Daoy (cell line): ENCODE data around the gene IER5L. TPM values are rescaled to one million over a fixed set of nuclear protein-coding genes. Genes with fewer than 3 reads are reported as not detected.
"Not testable (repeated sequence)": the region's sequence is repeated elsewhere in the genome, so short reads cannot be mapped to it uniquely, and the experiment has no call there.

Source experiments
- DNase-seq: peaks from one replicate; pipeline ENCODE4 v3.0.0-alpha.2; 2015; ENCODE audit warnings: low read depth
- total RNA-seq: library from RNA; depleted of rRNA; stranded (reverse); fragments of >200 nt; shearing (Covaris generic); gene quantifications from 2 replicates; pipeline ENCODE4 v1.2.3, GENCODE V29; 2014

IER5L gene
- total RNA-seq, 1 experiment from 2014 or later, result not detected

DNA sequence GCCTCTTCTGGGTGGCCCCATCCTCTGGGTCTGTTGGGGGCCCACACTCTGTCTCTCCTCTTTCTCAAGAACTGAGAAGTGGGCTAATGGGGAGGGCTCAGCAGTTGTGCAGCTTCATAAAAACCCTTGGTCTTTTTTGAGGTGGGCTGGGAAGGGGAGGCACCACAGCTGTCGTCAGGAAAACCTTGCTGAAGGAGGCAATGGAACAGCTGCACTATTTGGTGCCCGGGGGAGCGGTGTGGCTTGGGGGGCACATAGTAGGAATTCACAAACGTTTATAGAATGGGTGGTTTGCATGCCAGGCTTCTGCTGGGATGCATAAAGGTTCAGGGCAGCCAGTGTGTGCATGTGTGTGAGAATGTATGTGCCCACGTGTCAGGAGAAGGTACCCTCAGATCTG lies 3.2 kb upstream of the IER5L start:
- DNase-seq, result no peak

GRCh38 chr9:129178568-129179382 lies 714 bp upstream of the IER5L start:
- DNase-seq, result no peak

GRCh38 chr9:129177443-129177790 lies 644 bp downstream of the IER5L start:
- no peak for DNase-seq

DNA sequence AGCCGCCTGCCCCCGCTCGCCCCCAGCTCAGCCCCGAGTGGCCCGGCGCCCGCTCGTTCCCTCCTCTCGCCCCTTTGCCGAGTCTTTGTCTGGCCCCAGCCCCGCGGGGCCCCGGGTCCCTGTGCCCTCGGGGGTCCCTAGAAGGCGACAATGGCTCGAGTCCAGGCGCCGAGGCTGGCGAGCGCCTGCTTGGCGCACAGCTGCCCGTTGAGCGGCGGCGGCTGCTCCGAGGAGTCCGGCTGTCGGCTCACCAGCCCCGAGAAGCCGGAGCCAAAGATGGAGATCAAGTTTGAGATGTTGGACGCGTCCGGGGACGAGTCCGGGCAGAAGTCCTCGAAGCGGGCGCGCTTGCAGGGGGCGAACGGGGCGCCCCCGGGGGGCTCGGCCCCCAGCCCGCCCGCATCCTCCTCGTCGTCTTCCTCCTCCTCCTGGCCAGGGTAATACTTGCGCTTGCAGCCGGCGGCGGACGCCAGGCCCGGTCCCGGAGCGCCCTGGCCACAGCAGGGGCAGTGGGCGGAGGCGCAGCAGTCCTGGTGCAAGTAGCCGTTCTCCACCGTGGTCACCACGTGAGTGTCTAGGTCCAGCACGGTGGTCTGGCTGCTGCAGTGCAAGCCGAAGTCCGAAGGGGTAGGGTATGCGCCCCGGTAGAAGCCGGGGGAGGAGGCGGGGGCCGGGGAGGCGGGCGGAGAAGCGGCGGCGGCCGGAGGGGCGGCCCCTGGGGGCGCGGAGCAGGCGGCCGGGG lies 1.2 kb downstream of the IER5L start:
- no peak for DNase-seq

DNA sequence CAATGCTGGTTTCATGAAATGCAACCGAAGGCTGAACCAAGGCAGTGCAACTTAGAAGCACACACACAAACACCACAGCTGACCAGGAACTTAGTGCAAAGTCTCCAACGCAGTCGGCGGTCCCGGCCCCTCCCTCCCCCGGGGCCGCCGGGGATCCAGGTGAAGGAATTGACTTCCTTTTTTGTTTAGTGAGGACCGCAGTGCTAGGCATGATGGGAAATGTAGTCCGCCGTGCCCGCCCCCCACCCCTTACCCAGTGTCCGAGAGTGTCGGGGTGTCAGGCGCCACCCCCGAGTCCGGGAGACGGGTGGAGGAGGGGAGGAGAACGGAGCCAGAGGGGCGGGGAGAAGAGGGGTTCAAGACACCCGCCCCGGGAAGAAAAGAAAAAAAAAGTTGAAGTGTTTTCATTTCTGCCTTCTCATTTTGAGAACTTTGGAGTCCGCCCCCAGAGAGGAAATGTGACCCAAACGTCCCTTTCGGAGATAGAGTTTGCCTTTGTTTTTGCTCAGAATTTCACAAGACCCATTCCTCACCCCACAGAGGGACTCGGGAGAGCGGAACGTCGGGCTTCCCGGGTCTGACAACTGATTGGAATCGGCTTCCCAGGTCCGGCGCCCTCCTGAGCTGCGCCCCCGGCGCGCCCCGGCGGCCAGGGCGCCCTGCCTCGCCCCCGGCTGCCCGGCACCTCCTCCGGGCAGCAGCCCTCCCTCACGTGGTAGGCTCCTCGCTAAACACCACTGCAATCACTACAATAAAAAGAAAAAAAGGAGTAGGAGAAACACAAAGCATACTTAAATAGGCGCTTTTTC lies 2.0 kb downstream of the IER5L start:
- DNase-seq, result no peak

- DNase-seq, result no peak
These were observed 2.6 kb downstream of the IER5L start for GRCh38 chr9:129175515-129175824.

DNA sequence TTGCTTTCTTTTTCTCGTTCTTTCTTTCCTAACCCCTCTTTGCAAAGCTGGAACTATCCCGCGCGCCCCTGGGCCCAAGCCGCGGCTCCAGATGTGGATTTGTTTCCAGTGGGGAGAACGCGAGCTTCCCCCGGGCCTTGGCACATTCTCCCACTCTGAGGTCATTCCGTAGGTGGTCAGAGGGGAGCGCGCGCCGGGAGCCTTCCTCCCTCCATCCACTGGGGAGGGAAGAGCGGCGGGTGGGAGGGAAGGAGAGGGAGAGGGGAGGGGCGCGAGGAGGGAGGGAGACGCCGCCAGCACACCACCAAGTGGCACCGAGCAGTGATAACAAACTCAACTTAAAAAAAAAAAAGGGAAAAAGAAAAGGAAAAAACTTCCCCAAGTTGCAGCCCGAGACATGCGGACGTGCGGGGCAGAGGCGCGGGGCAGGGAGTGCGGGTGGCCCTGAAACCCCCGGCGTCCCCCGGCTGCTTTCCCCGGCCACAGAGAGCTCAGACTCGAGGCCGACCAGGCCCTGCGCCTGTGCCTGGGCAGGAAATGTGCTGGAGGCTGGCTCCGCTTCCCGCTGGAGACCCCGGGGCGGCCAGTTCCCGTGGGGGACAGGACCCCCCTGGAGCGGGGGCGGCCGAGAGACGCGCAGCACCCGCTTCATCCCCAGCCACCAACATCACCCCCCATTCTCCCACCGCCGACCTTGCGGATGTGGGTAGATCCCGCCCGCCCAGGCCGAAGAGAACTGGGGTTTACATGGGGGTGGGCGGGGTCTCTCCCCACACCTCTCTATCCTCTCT lies 3.1 kb downstream of the IER5L start:
- no peak for DNase-seq

GRCh38 chr9:129174102-129174723 lies 3.8 kb downstream of the IER5L start:
- DNase-seq, result no peak

GRCh38 chr9:129173296-129174101 lies 4.6 kb downstream of the IER5L start:
- no peak for DNase-seq

GRCh38 chr9:129172816-129173215 lies 5.2 kb downstream of the IER5L start:
- no peak for DNase-seq

GRCh38 chr9:129171993-129172751 lies 5.9 kb downstream of the IER5L start:
- no peak for DNase-seq

GRCh38 chr9:129170229-129170628 lies 7.8 kb downstream of the IER5L start:
- DNase-seq, result no peak

GRCh38 chr9:129166623-129167557 lies 11.2 kb downstream of the IER5L start:
- DNase-seq, result no peak

DNA sequence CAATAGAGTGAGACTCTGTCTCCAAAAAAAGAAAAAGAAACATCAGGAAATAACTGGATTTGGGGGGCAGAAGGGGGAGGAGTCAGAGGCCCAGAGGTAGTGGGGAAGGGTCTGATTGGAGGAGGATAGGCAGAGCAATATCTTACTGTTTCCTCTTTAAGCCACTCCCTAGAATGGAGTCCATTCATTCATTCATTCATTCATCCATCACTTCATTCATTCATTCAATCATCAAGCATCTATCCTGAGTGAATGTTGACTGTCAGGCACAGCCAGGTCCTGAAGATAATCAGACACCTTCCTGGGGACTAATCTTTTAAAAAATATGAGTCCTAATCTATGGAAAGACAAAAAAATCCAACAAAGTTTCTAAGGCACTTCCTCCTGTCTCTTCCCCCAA lies 12.9 kb downstream of the IER5L start:
- no peak for DNase-seq

GRCh38 chr9:129164246-129164930 lies 13.7 kb downstream of the IER5L start:
- DNase-seq, result no peak

- DNase-seq, result no peak
These were observed 14.3 kb downstream of the IER5L start for GRCh38 chr9:129163753-129164152.

GRCh38 chr9:129163198-129163670 lies 14.8 kb downstream of the IER5L start:
- not testable (repeated sequence) for DNase-seq
